ENCODE data around the gene FAM83C. TPM values are rescaled to one million over a fixed set of nuclear protein-coding genes. Genes with fewer than 3 reads are reported as not detected.

The FAM83C gene
- total RNA-seq, 1 donor: not detected

DNA sequence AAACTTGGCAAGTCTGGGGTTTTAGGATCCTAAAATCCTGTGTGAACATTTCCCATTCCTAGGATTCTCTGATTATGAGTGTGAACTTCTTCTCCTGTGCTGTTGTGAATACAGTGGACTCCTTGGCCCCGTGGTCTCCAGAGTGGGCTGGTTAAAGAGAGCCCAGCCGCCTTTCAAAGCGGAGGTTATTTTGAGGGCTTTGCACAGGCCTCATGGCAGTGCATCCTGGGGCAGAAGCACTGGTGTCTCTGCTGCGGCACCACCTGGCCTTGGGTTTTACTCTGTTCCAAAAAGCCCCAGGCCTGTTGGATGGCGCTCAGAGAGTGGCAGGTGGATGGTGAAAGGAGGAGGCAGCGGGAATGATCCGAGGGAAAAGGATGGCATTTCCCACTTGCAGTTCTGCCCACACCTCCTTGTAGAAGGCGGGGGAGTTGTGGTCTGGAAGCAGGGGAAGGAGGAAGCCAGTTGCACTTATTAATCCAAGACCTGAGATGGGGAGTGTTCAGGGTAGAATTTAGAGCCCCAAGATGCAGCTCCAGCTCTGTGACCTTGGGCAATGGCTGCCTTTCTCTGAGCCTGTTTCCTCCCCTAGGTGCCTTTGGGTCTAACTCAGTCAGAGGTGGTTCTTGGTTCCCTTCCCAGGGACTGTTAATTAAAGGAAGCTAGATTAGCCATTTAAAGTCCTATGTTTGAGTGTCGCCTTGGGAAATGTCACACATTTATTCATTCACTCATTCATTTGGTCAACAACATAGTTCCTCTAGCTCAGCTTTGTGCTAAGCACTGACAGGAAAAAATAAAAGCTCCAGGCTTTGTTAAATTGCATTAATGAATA, 43.4 kb downstream of the FAM83C start:
- no peak overlapping the region for H3K4me3 ChIP-seq (ENCODE audit: low read depth, low read length)
- TF ChIP-seq, protein P1, sequence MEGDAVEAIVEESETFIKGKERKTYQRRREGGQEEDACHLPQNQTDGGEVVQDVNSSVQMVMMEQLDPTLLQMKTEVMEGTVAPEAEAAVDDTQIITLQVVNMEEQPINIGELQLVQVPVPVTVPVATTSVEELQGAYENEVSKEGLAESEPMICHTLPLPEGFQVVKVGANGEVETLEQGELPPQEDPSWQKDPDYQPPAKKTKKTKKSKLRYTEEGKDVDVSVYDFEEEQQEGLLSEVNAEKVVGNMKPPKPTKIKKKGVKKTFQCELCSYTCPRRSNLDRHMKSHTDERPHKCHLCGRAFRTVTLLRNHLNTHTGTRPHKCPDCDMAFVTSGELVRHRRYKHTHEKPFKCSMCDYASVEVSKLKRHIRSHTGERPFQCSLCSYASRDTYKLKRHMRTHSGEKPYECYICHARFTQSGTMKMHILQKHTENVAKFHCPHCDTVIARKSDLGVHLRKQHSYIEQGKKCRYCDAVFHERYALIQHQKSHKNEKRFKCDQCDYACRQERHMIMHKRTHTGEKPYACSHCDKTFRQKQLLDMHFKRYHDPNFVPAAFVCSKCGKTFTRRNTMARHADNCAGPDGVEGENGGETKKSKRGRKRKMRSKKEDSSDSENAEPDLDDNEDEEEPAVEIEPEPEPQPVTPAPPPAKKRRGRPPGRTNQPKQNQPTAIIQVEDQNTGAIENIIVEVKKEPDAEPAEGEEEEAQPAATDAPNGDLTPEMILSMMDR (IDR thresholded peaks at IDR 0.05; ENCODE audit: insufficient read depth, low read depth, low read length): no peak
- no peak for DNase-seq (ENCODE audit: low read depth)

DNA sequence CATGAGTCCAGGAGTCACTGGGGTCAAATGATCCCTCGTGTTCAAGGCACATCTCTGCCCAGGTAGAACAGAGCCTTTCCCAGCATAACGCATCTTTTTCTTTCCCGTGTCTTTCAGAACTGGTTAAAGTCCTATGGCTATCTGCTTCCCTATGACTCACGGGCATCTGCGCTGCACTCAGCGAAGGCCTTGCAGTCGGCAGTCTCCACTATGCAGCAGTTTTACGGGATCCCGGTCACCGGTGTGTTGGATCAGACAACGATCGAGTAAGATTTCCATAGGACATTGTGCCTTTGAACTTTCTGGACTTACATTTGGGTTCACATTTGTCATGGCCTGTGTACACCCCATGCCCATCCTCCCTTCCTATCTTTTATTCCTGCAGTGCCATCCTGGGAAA, 45.5 kb downstream of the FAM83C start:
- TF ChIP-seq, protein P1 (IDR thresholded peaks at IDR 0.05; ENCODE audit: insufficient read depth, low read depth, low read length): no peak
- DNase-seq (ENCODE audit: low read depth): no peak
- no peak overlapping the region for H3K4me3 ChIP-seq (ENCODE audit: low read depth, low read length)

DNA sequence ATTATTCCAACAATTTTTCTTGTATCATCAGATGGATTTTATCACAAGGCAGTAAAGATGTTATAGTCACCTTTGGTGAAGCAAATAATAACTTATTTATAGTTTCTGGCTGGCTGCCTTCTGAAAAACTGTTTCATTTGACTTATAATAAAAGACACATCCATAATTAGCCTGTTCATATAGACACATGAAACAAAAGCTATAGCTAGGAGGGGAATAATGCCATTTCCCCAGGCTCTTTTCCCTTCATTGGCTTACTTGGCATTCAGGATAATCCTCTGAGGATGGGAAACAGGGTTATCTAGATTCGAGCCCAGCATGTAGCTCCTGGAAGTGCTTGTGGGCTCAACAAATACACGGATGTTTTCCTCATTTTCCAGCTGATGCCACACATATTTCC, 48.2 kb downstream of the FAM83C start:
- no peak for DNase-seq (ENCODE audit: low read depth)
- TF ChIP-seq, protein P1 (IDR thresholded peaks at IDR 0.05; ENCODE audit: insufficient read depth, low read depth, low read length): no peak
- no peak overlapping the region for H3K4me3 ChIP-seq (ENCODE audit: low read depth, low read length)

DNA sequence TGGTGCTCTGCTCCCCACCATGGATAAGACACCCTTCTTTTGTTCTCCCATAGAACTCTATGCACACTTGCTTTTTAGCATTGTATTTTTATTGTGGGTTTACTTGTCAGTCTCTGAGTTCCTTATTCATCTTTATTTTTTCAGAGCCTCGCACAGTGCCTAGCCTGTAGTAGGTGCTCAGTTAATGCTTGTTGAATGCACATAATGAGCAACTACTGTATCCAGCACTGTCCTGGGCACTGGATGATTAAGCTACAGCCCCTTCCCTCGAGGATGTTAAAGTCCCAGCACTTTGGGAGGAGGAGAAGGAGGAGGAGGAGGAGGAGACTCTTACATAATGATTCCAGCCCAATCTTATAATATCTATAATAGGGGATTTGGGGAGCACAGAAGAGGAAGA, 48.9 kb downstream of the FAM83C start:
- DNase-seq (ENCODE audit: low read depth): no peak
- no peak overlapping the region for H3K4me3 ChIP-seq (ENCODE audit: low read depth, low read length)
- TF ChIP-seq, protein P1 (IDR thresholded peaks at IDR 0.05; ENCODE audit: insufficient read depth, low read depth, low read length): no peak

DNA sequence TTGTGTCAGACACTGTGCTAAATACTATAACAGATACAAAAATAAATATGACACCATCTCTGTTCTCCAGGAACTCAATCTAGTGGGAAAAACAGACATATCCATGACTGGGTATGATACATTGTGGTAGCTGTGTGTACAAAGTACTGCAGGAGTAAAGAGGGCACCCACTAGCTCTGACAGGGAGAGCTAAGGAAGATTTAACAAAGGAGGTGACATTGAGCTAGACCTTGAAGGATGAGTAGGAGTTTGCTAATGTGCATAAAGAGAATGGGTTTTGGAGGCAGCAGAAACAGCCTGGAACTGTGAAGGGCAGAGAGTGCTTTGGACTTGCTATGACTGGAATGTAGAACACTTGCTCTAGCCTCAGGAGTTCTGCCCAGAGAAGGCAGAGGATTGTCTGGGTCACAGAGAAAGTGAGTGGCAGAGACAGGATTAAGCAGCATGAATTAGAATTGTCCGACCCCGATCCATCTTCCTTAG, 51.4 kb downstream of the FAM83C start:
- no peak for DNase-seq (ENCODE audit: low read depth)
- TF ChIP-seq, protein P1 (IDR thresholded peaks at IDR 0.05; ENCODE audit: insufficient read depth, low read depth, low read length): no peak
- no peak overlapping the region for H3K4me3 ChIP-seq (ENCODE audit: low read depth, low read length)

DNA sequence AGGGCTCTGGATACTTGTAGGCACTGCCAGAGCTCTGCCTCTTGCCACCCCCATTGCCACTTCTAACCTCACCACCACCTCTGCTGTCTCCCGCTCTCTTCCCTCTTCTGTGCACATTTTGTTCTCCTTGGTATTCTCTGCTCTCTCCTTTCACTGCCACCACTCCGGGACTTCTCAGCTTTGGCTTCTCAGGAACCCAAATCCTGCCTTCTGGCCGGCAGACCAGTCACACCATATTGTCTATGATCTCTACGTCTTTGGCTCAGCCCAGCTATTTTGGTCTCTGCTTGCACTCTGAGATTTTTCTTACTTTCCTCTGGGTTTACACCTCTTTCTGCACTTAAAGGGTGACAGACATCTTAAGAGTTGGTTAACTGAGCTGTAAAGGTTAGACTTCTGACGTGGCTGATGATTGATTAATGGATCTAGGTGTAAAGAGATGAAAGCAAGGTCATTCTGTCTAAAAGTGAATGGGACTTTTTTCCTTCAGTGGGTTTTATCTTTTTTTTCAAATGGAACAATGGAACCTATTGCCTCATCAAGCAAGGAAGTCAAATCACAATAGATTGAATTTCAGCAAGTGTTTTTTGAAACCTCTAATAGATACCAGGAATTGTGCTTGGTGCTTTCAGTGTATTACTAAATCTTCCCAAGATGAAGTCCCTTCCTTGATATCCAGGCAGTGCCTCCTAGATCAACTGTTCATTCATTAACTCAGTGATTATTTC, 52.0 kb downstream of the FAM83C start:
- H3K4me3 ChIP-seq (ENCODE audit: low read depth, low read length): no peak overlapping the region
- TF ChIP-seq, protein P1 (IDR thresholded peaks at IDR 0.05; ENCODE audit: insufficient read depth, low read depth, low read length): no peak
- no peak for DNase-seq (ENCODE audit: low read depth)
